HEK293 (cell line): ENCODE data around the gene AOAH.
"Not testable (repeated sequence)": the region's sequence is repeated elsewhere in the genome, so short reads cannot be mapped to it uniquely, and the experiment has no call there.

Source experiments
- CTCF ChIA-PET: fragments of 350-600 bp; formaldehyde crosslinking; extraction: SDS; loops from one replicate; lab custom pipeline; 2021; ENCODE audit warnings: antibody characterized with exemption; lab: Yijun Ruan, JAX
- POLR2A ChIA-PET: fragments of 300-600 bp; formaldehyde crosslinking; extraction: SDS; loops from one replicate; lab custom pipeline; 2020; ENCODE audit warnings: antibody characterized with exemption, inconsistent platforms; lab: Yijun Ruan, JAX
- H3K27ac ChIP-seq: fragments of 200-500 bp; sonication (Bioruptor generic); 2 replicates; pipeline ENCODE4 v1.5.1; 2014; ENCODE audit warnings: low read depth, low read length, control low read depth, inconsistent platforms; ENCODE audit errors: extremely low read depth
- H3K36me3 ChIP-seq, 2 experiments: fragments of 200-500 bp in 1 of 2; sonication (Bioruptor generic) in 1 of 2; 1 replicate in 1 of 2; 2 replicates in 1 of 2; pipeline ENCODE4 v1.5.1; 2014 to 2017; ENCODE audit warnings: inconsistent platforms in 2 of 2, low read length in 2 of 2; ENCODE audit not compliant: control insufficient read depth in 2 of 2, insufficient read depth in 1 of 2
- H3K4me1 ChIP-seq: fragments of 200-500 bp; sonication (Bioruptor generic); 2 replicates; pipeline ENCODE4 v1.5.1; 2014; ENCODE audit warnings: mild to moderate bottlenecking, low read length, inconsistent platforms; ENCODE audit not compliant: control insufficient read depth, insufficient read depth
- H3K4me3 ChIP-seq: 2 replicates; pipeline ENCODE4 v1.5.1; 2011; ENCODE audit warnings: low read depth, mild to moderate bottlenecking, control low read depth, low read length, moderate library complexity
- H3K9me3 ChIP-seq: fragments of 200-500 bp; sonication (Bioruptor generic); 2 replicates; pipeline ENCODE4 v1.5.1; 2014; ENCODE audit warnings: low read depth, low read length, inconsistent platforms; ENCODE audit not compliant: control insufficient read depth, insufficient read depth
- MEIS1 ChIP-seq: sonication (generic); formaldehyde crosslinking; IDR thresholded peaks from 2 replicates; pipeline ENCODE4 v1.8.1; 2022; ENCODE audit warnings: missing genetic modification reagents, mild to moderate bottlenecking, borderline replicate concordance
- SCRT1 ChIP-seq: fragments of 450-650 bp; formaldehyde crosslinking; IDR thresholded peaks from 2 replicates; pipeline ENCODE4 v1.5.1; 2016; ENCODE audit warnings: missing biosample characterization, missing genetic modification characterization, borderline replicate concordance
- ZNF132 ChIP-seq: fragments of 450-650 bp; formaldehyde crosslinking; IDR thresholded peaks from 2 replicates; pipeline ENCODE4 v1.5.1; 2017; ENCODE audit warnings: missing biosample characterization, missing genetic modification characterization, borderline replicate concordance
- ZNF24 ChIP-seq: fragments of 450-650 bp; formaldehyde crosslinking; IDR thresholded peaks from 2 replicates; pipeline ENCODE4 v1.5.1; 2016; ENCODE audit warnings: missing biosample characterization, missing genetic modification characterization
- ZNF404 ChIP-seq: fragments of 450-650 bp; formaldehyde crosslinking; IDR thresholded peaks from 2 replicates; pipeline ENCODE4 v1.5.1; 2017; ENCODE audit warnings: missing biosample characterization, missing genetic modification characterization
- ZNF514 ChIP-seq: fragments of 450-650 bp; formaldehyde crosslinking; IDR thresholded peaks from 2 replicates; pipeline ENCODE4 v1.5.1; 2016; ENCODE audit warnings: missing biosample characterization, missing genetic modification characterization
- ZNF560 ChIP-seq: fragments of 450-650 bp; formaldehyde crosslinking; IDR thresholded peaks from 2 replicates; pipeline ENCODE4 v1.5.1; 2017; ENCODE audit warnings: missing biosample characterization, missing genetic modification characterization, borderline replicate concordance
- ZNF561 ChIP-seq: fragments of 450-650 bp; IDR thresholded peaks from 2 replicates; pipeline ENCODE4 v1.5.1; 2018; ENCODE audit warnings: missing biosample characterization, missing genetic modification characterization, borderline replicate concordance
- ZNF658 ChIP-seq: fragments of 450-650 bp; formaldehyde crosslinking; IDR thresholded peaks from 2 replicates; pipeline ENCODE4; 2016; ENCODE audit warnings: missing biosample characterization, missing genetic modification characterization
- ZNF747 ChIP-seq: fragments of 450-650 bp; formaldehyde crosslinking; IDR thresholded peaks from 2 replicates; pipeline ENCODE4 v1.5.1; 2016; ENCODE audit warnings: missing biosample characterization, missing genetic modification characterization
- ZSCAN23 ChIP-seq: fragments of 450-650 bp; formaldehyde crosslinking; IDR thresholded peaks from 2 replicates; pipeline ENCODE4 v1.5.1; 2016; ENCODE audit warnings: missing biosample characterization, missing genetic modification characterization
- TF ChIP-seq, protein P1 (sequence below): fragments of 450-650 bp; formaldehyde crosslinking; IDR thresholded peaks from 2 replicates; pipeline ENCODE4 v1.5.1; 2016; ENCODE audit warnings: missing biosample characterization, missing genetic modification characterization
- TF ChIP-seq, protein P2 (sequence below): fragments of 450-650 bp; formaldehyde crosslinking; IDR thresholded peaks from 2 replicates; pipeline ENCODE4 v1.5.1; 2017; ENCODE audit warnings: missing biosample characterization, missing genetic modification characterization
- TF ChIP-seq, protein P3 (sequence below): fragments of 450-650 bp; formaldehyde crosslinking; IDR thresholded peaks from 2 replicates; pipeline ENCODE4 v1.5.1; 2016; ENCODE audit warnings: missing biosample characterization, missing genetic modification characterization
- TF ChIP-seq, protein P4 (sequence below): fragments of 450-650 bp; formaldehyde crosslinking; IDR thresholded peaks from 2 replicates; pipeline ENCODE4 v1.5.1; 2016; ENCODE audit warnings: missing biosample characterization, missing genetic modification characterization, borderline replicate concordance
- TF ChIP-seq, protein P5 (sequence below): fragments of 450-650 bp; formaldehyde crosslinking; IDR thresholded peaks from 2 replicates; pipeline ENCODE4 v1.5.0; 2017; ENCODE audit warnings: missing biosample characterization, missing genetic modification characterization, borderline replicate concordance

The AOAH gene

DNA sequence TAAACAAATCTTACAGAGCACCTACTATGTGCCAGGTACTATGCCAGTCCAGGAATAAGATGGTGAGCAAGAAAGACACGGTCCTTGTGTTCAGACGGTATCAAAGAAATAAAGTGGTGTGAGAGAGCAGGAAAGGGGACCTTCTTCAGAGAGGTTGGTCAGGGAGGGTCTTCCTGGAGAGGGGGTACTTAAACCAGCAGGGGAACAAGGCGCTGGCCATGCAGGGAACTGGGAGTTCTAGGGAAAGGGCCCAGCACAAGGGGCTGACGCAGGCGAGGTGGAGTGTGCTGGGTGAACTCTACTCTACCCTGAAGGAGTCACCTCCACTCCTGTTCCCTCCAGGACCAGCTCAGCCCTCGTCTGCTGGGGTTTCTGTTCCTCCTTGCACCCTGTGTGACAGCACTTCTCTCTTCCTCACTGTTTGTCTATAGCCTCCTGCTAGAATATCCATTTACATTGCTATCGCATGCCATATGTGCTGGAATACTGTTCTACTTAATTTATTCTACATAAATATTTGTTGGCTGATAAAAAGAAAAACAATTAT lies 73.5 kb downstream of the AOAH start:
- no peak overlapping the region for H3K4me3 ChIP-seq
- H3K36me3 ChIP-seq, result no peaks in the 10 kb centered on the region
- H3K9me3 ChIP-seq, result no peaks in the 10 kb centered on the region
- ChIA-PET POLR2A (no interaction called here), CTCF (interaction anchor here (1.4 to 1.8 kb wide), 2 partner anchors 19 to 20 kb away, joined by 4 to 5 read pairs; no protein-coding TSS in a partner anchor)
- no peak overlapping the region for H3K27ac ChIP-seq
- peaks cover 3% of the 10 kb centered on the region; the same call in 1 of the 2 replicates for H3K4me1 ChIP-seq
- TF ChIP-seq MEIS1 (CRISPR knock-in tag) (no peak), ZNF560 (tag by site-specific recombination) (no peak)
- TF ChIP-seq, protein P1, sequence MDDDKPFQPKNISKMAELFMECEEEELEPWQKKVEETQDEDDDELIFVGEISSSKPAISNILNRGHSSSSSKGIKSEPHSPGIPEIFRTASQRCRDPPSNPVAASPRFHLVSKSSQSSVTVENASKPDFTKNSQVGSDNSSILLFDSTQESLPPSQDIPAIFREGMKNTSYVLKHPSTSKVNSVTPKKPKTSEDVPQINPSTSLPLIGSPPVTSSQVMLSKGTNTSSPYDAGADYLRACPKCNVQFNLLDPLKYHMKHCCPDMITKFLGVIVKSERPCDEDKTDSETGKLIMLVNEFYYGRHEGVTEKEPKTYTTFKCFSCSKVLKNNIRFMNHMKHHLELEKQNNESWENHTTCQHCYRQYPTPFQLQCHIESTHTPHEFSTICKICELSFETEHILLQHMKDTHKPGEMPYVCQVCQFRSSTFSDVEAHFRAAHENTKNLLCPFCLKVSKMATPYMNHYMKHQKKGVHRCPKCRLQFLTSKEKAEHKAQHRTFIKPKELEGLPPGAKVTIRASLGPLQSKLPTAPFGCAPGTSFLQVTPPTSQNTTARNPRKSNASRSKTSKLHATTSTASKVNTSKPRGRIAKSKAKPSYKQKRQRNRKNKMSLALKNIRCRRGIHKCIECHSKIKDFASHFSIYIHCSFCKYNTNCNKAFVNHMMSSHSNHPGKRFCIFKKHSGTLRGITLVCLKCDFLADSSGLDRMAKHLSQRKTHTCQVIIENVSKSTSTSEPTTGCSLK (tag by site-specific recombination), result no peak

DNA sequence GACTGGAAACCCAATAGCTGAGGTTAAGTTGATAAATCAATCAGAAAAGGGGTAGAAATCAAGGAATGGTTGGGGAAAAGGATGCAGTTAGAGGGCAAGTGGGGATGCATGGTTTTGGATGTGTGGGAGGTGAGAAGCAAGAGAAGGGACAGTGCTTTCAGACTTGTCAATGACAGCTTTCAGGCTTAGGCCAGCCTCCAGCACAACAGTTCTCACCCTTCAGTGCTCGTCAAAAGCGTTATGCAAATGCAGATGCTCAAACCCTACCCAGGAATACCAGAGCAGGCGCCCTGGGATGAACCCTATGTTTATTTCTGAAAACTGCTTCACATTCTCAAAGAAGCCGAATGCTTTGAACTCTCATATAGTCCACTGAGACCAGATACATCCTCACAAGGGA lies 74.0 kb downstream of the AOAH start:
- POLR2A ChIA-PET, result no interaction called here

DNA sequence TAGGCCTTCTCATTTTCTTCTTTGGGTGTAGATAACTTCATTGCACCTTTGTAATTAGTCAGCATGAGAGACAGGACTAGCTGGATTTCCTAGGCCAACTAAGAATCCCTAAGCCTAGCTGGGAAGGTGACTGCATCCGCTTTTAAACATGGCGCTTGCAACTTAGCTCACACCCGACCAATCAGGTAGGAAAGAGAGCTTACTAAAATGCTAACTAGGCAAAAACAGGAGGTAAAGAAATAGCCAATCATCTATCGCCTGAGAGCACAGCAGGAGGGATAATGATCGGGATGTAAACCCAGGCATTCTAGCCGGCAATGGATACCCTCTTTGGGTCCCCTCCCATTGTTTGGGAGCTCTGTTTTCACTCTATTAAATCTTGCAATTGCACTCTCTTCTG lies 75.0 kb downstream of the AOAH start:
- H3K4me3 ChIP-seq, H3K4me1 ChIP-seq, H3K27ac ChIP-seq, H3K36me3 ChIP-seq, H3K9me3 ChIP-seq, POLR2A ChIA-PET: not testable (repeated sequence)
- CTCF ChIA-PET, result interaction anchor here (1.2 to 1.8 kb wide), 3 partner anchors 20 to 549 kb away, joined by 3 to 4 read pairs (median 4); no protein-coding TSS in a partner anchor

More for the DNA sequence above, 74.0 kb downstream of the AOAH start:
- TF ChIP-seq, protein P2, sequence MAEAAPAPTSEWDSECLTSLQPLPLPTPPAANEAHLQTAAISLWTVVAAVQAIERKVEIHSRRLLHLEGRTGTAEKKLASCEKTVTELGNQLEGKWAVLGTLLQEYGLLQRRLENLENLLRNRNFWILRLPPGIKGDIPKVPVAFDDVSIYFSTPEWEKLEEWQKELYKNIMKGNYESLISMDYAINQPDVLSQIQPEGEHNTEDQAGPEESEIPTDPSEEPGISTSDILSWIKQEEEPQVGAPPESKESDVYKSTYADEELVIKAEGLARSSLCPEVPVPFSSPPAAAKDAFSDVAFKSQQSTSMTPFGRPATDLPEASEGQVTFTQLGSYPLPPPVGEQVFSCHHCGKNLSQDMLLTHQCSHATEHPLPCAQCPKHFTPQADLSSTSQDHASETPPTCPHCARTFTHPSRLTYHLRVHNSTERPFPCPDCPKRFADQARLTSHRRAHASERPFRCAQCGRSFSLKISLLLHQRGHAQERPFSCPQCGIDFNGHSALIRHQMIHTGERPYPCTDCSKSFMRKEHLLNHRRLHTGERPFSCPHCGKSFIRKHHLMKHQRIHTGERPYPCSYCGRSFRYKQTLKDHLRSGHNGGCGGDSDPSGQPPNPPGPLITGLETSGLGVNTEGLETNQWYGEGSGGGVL, result no peak
- TF ChIP-seq ZSCAN23, result no peak
- TF ChIP-seq, protein P3, sequence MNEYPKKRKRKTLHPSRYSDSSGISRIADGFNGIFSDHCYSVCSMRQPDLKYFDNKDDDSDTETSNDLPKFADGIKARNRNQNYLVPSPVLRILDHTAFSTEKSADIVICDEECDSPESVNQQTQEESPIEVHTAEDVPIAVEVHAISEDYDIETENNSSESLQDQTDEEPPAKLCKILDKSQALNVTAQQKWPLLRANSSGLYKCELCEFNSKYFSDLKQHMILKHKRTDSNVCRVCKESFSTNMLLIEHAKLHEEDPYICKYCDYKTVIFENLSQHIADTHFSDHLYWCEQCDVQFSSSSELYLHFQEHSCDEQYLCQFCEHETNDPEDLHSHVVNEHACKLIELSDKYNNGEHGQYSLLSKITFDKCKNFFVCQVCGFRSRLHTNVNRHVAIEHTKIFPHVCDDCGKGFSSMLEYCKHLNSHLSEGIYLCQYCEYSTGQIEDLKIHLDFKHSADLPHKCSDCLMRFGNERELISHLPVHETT (tag by site-specific recombination), result no peak
- Histone ChIP-seq H3K4me1 (peaks cover 3% of the 10 kb centered on the region; the same call in 1 of the 2 replicates), H3K36me3 (no peaks in the 10 kb centered on the region), H3K9me3 (no peaks in the 10 kb centered on the region), H3K27ac (no peak overlapping the region), H3K4me3 (no peak overlapping the region)
- CTCF ChIA-PET, result interaction anchor here (1.8 kb wide), 1 partner anchor 19 kb away, joined by 4 read pairs; no protein-coding TSS in a partner anchor

DNA sequence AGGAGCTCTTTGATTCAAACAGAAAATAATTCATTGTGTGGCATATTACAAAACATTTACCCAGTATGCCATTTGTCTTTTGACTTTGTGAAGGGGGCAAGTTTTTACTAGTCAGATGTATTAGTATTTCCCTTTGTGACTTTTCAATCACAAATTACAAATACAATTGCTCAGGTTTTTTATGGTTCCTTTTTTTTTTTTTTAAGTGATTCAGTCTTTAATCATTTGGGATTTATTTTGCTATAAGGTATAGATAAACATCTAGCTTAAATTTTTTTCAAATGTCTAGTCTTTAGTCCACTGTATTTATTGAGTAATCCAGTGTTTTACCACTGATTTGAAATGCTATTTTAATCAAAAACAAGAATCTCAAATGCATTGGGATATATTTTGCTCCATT lies 75.9 kb downstream of the AOAH start:
- no peak overlapping the region for H3K4me3 ChIP-seq
- no peak overlapping the region for H3K27ac ChIP-seq
- H3K36me3 ChIP-seq, result no peaks in the 10 kb centered on the region
- no peaks in the 10 kb centered on the region for H3K9me3 ChIP-seq
- TF ChIP-seq ZNF561 (no peak), ZNF132 (tag by site-specific recombination) (no peak), ZNF658 (no peak), ZSCAN23 (no peak), SCRT1 (tag by site-specific recombination) (no peak), ZNF404 (tag by site-specific recombination) (no peak), ZNF24 (tag by site-specific recombination) (no peak), ZNF747 (no peak), ZNF514 (tag by site-specific recombination) (no peak)
- TF ChIP-seq, protein P4, sequence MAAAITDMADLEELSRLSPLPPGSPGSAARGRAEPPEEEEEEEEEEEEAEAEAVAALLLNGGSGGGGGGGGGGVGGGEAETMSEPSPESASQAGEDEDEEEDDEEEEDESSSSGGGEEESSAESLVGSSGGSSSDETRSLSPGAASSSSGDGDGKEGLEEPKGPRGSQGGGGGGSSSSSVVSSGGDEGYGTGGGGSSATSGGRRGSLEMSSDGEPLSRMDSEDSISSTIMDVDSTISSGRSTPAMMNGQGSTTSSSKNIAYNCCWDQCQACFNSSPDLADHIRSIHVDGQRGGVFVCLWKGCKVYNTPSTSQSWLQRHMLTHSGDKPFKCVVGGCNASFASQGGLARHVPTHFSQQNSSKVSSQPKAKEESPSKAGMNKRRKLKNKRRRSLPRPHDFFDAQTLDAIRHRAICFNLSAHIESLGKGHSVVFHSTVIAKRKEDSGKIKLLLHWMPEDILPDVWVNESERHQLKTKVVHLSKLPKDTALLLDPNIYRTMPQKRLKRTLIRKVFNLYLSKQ (tag by site-specific recombination), result no peak
- TF ChIP-seq, protein P5, sequence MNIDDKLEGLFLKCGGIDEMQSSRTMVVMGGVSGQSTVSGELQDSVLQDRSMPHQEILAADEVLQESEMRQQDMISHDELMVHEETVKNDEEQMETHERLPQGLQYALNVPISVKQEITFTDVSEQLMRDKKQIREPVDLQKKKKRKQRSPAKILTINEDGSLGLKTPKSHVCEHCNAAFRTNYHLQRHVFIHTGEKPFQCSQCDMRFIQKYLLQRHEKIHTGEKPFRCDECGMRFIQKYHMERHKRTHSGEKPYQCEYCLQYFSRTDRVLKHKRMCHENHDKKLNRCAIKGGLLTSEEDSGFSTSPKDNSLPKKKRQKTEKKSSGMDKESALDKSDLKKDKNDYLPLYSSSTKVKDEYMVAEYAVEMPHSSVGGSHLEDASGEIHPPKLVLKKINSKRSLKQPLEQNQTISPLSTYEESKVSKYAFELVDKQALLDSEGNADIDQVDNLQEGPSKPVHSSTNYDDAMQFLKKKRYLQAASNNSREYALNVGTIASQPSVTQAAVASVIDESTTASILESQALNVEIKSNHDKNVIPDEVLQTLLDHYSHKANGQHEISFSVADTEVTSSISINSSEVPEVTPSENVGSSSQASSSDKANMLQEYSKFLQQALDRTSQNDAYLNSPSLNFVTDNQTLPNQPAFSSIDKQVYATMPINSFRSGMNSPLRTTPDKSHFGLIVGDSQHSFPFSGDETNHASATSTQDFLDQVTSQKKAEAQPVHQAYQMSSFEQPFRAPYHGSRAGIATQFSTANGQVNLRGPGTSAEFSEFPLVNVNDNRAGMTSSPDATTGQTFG (tag by site-specific recombination), result no peak
- ChIA-PET CTCF (interaction anchor here (0.7 to 1.4 kb wide), 2 partner anchors 23 to 84 kb away, joined by 3 to 4 read pairs; no protein-coding TSS in a partner anchor), POLR2A (no interaction called here)
- H3K4me1 ChIP-seq, result peaks cover 2% of the 10 kb centered on the region; the same call in 1 of the 2 replicates
